ENCODE results near the gene ATG13. TPM values are rescaled to one million over a fixed set of nuclear protein-coding genes. Genes with fewer than 3 reads are reported as not detected.

Gene ATG13
- total RNA-seq, 2 donors from 2014 or later = 96.4 to 130 TPM

DNA sequence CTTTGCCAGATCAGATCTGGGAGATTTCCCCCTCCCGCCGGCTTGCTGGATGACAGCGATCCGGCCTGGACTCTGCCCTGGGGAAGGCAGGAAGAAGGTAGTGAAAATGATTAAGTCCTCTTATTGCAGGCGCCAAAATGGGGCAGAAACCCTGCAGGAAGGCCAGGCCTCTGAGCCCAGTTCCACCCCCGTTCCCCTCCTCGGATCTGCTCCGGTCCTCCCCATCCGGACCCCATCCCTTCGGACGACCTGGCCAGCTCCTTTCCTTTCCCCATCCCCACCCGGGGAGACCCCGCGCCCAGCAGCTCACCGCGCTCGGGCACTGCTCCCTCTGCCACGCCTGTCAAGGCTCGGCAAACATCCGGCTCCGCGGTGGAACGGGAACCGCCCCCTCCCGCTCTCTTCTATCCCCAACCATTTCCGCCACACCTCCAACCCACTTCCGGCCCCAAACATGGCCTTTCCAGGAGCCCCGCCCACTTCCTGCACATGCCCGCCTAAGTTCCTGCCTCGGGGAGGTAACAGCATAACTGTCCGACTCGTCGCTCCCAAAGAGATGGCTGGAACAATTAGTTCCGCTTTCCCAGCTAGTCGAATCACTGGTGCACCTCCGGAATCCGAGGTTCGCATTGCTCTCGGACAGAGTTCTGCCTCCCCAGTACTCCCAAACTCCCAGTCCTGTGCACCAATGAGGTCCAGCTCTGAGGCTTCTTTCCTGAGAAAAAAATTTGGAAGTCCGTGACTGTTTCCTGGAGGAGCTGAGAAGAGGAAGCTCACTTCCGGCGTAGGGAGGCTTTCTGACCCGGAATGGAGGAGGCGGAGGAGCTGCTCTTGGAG is 83.1 kb downstream of the ATG13 start, which contains the start of the genes ARHGAP1 and ZNF408:
Gene ARHGAP1, minus strand, starts transcription at position 379 of the 837 bp plus-strand sequence. CDS start 4,512 bp downstream, outside the sequence.
Gene ZNF408, plus strand, starts transcription at position 791 of the 837 bp plus-strand sequence. Its CDS starts 17 bp downstream, at position 808.
- Mint-ChIP-seq H3K4me3 (peak within 1 kb of the TSS; percentile 98), H3K27ac (peak within 1 kb of the TSS; percentile 100), H3K4me1 (peaks cover 6% of the 10 kb centered on the region), H3K9me3 (no peaks in the 10 kb centered on the region), H3K27me3 (ENCODE audit: insufficient read depth) (no peaks in the 10 kb centered on the region), H3K36me3 (ENCODE audit: low read depth) (peaks cover 35% of the 10 kb centered on the region)
- WGBS, 2 experiments (ENCODE audit: insufficient coverage in 1 of 2, insufficient read length in 1 of 2) = 0% methylated on average over 12 to 44 of the region's 44 CpGs
- Histone ChIP-seq H3K27ac (ENCODE audit: low read depth, low read length) (peak within 1 kb of the TSS; percentile 80), H3K4me3 (ENCODE audit: low read length) (peak within 1 kb of the TSS; percentile 94), H3K9ac (ENCODE audit: extremely low read depth, low read length, poor library complexity, severe bottlenecking) (peak within 1 kb of the TSS; percentile 90), H3K4me1 (ENCODE audit: control insufficient read depth, insufficient read depth, low read length) (peaks cover 5% of the 10 kb centered on the region), H3K27me3 (ENCODE audit: control insufficient read depth, insufficient read depth, low read length, poor library complexity, severe bottlenecking) (no peaks in the 10 kb centered on the region), H3K9me3 (ENCODE audit: control insufficient read depth, low read length) (no peaks in the 10 kb centered on the region), H3K36me3 (ENCODE audit: control insufficient read depth, insufficient read depth, low read length) (peaks cover 36% of the 10 kb centered on the region)
- TF ChIP-seq, protein P1, sequence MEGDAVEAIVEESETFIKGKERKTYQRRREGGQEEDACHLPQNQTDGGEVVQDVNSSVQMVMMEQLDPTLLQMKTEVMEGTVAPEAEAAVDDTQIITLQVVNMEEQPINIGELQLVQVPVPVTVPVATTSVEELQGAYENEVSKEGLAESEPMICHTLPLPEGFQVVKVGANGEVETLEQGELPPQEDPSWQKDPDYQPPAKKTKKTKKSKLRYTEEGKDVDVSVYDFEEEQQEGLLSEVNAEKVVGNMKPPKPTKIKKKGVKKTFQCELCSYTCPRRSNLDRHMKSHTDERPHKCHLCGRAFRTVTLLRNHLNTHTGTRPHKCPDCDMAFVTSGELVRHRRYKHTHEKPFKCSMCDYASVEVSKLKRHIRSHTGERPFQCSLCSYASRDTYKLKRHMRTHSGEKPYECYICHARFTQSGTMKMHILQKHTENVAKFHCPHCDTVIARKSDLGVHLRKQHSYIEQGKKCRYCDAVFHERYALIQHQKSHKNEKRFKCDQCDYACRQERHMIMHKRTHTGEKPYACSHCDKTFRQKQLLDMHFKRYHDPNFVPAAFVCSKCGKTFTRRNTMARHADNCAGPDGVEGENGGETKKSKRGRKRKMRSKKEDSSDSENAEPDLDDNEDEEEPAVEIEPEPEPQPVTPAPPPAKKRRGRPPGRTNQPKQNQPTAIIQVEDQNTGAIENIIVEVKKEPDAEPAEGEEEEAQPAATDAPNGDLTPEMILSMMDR (conservative IDR thresholded peaks at IDR 0.05) = no peak
- peak; percentile 99 for DNase-seq

DNA sequence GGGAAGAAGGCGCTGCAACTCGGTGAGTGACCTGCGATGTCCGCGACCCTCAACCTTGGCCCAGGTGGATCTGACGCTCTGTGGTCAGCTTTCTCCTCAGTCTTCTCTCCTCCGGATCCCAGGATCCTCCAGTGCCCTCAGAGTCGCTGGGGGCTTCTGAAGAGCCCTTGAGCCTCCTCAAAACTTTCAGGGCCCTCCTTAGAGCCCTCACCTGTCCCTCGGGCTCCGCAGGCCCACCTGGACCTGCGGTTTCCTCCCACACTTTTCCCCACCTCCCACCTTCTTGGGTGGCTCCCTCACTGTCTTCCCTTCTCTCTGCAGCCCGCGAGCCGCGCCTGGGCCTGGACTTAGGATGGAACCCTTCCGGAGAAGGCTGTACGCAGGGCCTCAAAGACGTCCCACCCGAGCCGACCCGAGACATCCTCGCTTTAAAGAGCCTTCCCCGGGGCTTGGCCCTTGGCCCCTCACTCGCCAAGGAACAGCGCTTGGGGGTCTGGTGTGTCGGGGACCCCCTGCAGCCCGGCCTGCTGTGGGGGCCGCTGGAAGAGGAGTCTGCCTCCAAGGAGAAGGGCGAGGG is 83.8 kb downstream of the ATG13 start:
- peak overlapping the region; percentile 100 for H3K27ac Mint-ChIP-seq
- Histone ChIP-seq H3K4me3 (ENCODE audit: low read length) (peak overlapping the region; percentile 94), H3K27me3 (ENCODE audit: control insufficient read depth, insufficient read depth, low read length, poor library complexity, severe bottlenecking) (no peaks in the 10 kb centered on the region), H3K36me3 (ENCODE audit: control insufficient read depth, insufficient read depth, low read length) (peaks cover 35% of the 10 kb centered on the region), H3K9ac (ENCODE audit: extremely low read depth, low read length, poor library complexity, severe bottlenecking) (peak overlapping the region; percentile 90), H3K27ac (ENCODE audit: low read depth, low read length) (peak overlapping the region; percentile 80), H3K9me3 (ENCODE audit: control insufficient read depth, low read length) (no peaks in the 10 kb centered on the region), H3K4me1 (ENCODE audit: control insufficient read depth, insufficient read depth, low read length) (peaks cover 5% of the 10 kb centered on the region)
- WGBS, 2 experiments (ENCODE audit: insufficient coverage in 1 of 2, insufficient read length in 1 of 2) = 1 to 2% methylated on average over 18 to 29 of the region's 29 CpGs
- TF ChIP-seq, protein P1 (conservative IDR thresholded peaks at IDR 0.05) = no peak
- no peak for DNase-seq
- no peaks in the 10 kb centered on the region for H3K9me3 Mint-ChIP-seq
- H3K4me1 Mint-ChIP-seq = peaks cover 6% of the 10 kb centered on the region
- H3K36me3 Mint-ChIP-seq (ENCODE audit: low read depth) = peaks cover 35% of the 10 kb centered on the region
- no peaks in the 10 kb centered on the region for H3K27me3 Mint-ChIP-seq (ENCODE audit: insufficient read depth)
- peak overlapping the region; percentile 98 for H3K4me3 Mint-ChIP-seq

DNA sequence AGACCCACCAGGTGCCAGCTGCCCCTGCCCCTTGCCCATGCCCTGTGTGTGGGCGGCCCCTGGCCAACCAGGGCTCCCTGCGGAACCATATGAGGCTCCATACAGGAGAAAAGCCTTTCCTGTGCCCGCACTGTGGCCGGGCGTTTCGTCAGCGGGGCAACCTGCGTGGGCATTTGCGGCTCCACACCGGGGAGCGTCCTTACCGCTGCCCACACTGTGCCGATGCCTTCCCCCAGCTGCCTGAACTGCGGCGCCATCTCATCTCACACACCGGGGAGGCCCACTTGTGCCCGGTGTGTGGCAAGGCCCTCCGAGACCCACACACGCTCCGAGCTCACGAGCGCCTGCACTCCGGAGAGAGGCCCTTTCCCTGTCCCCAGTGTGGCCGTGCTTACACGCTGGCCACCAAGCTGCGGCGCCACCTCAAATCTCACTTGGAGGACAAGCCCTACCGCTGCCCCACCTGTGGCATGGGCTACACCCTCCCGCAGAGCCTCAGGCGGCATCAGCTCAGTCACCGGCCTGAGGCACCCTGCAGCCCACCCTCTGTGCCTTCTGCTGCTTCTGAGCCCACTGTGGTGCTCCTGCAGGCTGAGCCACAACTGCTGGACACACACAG is 87.8 kb downstream of the ATG13 start:
- H3K27me3 ChIP-seq (ENCODE audit: control insufficient read depth, insufficient read depth, low read length, poor library complexity, severe bottlenecking) = no peaks in the 10 kb centered on the region
- Mint-ChIP-seq H3K27me3 (ENCODE audit: insufficient read depth) (no peaks in the 10 kb centered on the region), H3K36me3 (ENCODE audit: low read depth) (peaks cover 49% of the 10 kb centered on the region), H3K27ac (no peak overlapping the region), H3K4me3 (no peak overlapping the region), H3K4me1 (peaks cover 6% of the 10 kb centered on the region), H3K9me3 (no peaks in the 10 kb centered on the region)
- H3K9me3 ChIP-seq (ENCODE audit: control insufficient read depth, low read length) = no peaks in the 10 kb centered on the region
- H3K9ac ChIP-seq (ENCODE audit: extremely low read depth, low read length, poor library complexity, severe bottlenecking) = no peak overlapping the region
- no peak overlapping the region for H3K4me3 ChIP-seq (ENCODE audit: low read length)
- H3K36me3 ChIP-seq (ENCODE audit: control insufficient read depth, insufficient read depth, low read length) = peaks cover 49% of the 10 kb centered on the region
- H3K4me1 ChIP-seq (ENCODE audit: control insufficient read depth, insufficient read depth, low read length) = no peaks in the 10 kb centered on the region
- 92 to 97% methylated on average over 28 to 31 of the region's 31 CpGs for WGBS, 2 experiments (ENCODE audit: insufficient coverage in 1 of 2, insufficient read length in 1 of 2)
- DNase-seq = no peak
- no peak overlapping the region for H3K27ac ChIP-seq (ENCODE audit: low read depth, low read length)
- TF ChIP-seq, protein P1 (conservative IDR thresholded peaks at IDR 0.05) = no peak

Data from endodermal cell (in vitro differentiated cells).